Activated CD8-positive, alpha-beta memory T cell treated with anti-CD3 and anti-CD28 coated beads, Interleukin-2, amount 50 U/mL, for 1 hour (primary cell): ENCODE measurements around the gene PTPRH.
"Not testable (repeated sequence)": the region's sequence is repeated elsewhere in the genome, so short reads cannot be mapped to it uniquely, and the experiment has no call there.

ENCODE experiments used
- DNase-seq: peaks from one replicate; pipeline ENCODE4 v3.0.0-alpha.2; 2020; ENCODE audit errors: extremely low read depth

The PTPRH gene

DNA sequence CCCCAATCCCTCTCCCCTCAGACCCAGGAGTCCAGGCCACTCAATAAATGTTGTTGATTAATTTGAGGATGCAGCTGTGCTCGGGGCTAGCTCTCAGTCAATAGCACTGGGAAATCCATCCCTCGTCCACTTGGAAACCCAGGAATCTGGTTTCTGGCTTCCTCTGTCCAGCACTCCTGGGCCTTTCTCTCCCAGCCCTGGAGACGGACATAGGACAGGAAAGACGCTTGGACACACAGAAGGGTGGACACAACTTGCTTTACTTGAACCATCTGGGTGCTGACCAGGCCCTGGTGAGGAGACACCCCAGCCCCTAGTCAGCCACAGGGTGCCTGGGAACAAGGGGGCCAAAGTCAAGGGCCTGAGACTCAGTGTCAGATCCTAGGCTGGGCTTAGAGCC, 50.9 kb downstream of the PTPRH start:
- DNase-seq: no peak

GRCh38 chr19:55157064-55157908, 52.0 kb downstream of the PTPRH start, which contains the start of gene TNNI3:
TNNI3 (minus strand) TSS chr19:55157732; CDS start chr19:55157589, 143 bp downstream.
- no peak for DNase-seq

DNA sequence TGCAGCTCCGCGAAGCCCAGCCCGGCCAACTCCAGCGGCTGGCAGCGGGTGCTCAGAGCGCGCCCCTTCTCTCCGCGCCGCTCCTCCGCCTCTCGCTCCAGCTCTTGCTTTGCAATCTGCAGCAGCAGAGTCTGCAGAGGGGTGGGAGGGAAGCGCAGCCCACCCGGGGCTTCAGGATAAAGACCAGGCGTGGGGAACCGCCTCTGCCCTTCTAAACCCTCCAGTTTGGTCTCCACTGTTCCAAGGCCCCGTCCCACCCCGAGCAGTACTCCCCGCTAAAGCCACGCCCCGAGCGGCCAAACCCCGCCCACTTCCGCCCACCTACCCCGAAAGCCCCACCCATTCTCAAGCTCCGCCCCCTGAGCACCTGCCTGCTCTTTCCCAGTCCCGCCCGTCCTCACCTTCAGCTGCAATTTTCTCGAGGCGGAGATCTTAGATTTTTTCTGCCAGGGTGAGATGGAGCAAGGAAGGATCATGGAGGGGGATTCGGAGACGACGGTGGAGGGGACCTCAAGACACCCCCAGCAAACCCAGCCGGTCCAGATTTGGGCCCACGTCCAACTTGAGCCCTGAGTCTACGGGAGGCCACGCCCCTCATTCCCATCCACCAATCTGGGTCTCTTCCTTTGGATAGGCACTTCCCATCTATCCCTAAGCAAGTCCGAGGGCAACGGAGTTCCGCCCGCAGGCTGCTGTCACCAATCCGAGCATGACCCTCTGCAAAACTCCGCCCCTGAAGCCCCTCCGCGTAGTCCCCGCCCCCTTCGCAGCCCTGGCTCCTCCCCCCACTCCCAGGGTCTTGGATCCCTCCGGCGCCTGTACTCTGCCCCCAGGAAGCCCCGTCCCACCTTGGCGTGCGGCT, 52.9 kb downstream of the PTPRH start:
- no peak for DNase-seq

DNA sequence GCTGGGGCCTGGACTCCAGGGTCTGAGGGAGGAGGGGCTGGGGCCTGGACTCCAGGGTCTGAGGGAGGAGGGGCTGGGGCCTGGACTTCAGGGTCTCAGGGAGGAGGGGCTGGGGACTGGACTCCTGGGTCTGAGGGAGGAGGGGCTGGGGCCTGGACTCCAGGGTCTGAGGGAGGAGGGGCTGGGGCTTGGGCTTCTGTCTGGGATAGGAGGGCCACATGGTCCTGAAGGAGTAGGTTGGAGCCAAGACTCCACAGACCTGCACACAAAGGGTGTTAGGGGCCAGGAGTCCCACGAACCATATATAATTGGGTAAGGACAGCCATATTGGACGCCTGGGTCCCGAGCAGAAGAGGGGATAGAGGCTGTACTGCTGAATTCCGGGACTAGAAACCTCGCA, 53.5 kb downstream of the PTPRH start:
- DNase-seq: not testable (repeated sequence)

- no peak for DNase-seq
Measured at GRCh38 chr19:55153652-55154264, 55.5 kb downstream of the PTPRH start.

DNA sequence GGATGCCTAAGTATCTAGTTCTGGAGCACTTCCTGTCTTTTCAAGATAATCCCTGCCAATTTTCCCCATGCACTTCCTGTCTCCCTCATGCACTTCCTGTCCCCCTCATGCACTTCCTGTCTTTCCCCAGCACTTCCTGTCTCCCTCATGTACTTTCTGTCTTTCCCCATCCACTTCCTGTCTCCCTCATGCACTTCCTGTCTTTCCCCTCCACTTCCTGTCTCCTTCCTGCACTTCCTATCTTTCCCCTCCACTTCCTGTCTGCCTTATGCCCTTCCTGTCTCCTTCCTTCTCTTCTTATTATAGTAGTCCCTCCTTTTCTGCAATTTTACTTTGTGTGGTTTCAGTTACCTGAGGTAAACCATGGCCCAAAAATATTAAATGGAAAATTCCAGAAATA, 57.3 kb downstream of the PTPRH start:
- no peak for DNase-seq

GRCh38 chr19:55149078-55150003, 60.0 kb downstream of the PTPRH start, which contains the start of gene TNNT1:
TNNT1 (minus strand) TSS chr19:55149206; CDS start chr19:55147157, 2,049 bp downstream.
- DNase-seq: no peak

- DNase-seq: no peak
Measured at GRCh38 chr19:55147545-55148251, 61.6 kb downstream of the PTPRH start.

- DNase-seq: no peak
Measured at GRCh38 chr19:55146705-55147273, 62.5 kb downstream of the PTPRH start.

- DNase-seq: no peak
Measured at GRCh38 chr19:55146078-55146704, 63.1 kb downstream of the PTPRH start.

DNA sequence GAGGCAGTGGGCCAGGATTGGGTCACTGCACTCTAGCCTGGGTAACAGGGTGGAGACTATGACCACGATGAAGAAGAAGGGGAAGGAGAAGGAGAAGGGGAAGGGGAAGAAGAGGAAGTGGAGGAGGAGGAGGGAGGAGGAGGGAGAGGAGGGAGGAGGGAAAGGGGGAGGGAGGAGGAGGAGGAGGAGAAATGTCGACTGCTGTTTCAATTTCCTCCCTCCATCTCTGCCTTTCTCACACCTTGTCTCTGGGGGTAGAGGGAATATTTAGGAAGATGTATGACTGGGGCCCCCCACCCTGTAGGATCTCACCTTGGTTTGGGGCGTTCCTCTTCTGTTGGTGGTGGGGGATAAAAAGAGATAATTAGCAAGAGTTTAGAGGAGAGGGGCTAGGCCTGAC, 64.1 kb downstream of the PTPRH start:
- no peak for DNase-seq

- DNase-seq: no peak
Measured at GRCh38 chr19:55141696-55142095, 67.6 kb downstream of the PTPRH start.

DNA sequence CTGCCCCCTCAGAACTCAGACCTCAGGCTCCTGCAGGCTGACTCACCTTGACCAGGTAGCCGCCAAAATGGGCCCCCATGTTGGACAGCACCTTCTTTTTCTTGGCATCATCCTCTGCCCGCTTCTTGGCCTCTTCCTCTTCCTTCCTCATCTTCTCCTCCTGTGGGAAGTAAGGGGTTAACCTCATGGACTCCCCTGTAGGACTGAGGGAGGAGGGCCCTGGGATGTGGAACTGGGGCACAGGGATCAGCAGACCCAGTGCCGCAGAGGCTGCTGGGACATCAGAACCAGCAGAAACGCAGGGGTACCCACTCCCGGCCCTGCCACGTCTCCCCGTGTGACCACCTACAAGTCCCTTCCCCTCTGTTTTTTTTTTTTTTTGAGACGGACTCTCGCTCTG, 71.4 kb downstream of the PTPRH start:
- DNase-seq: no peak

- DNase-seq: no peak
Measured at GRCh38 chr19:55136399-55137102, 72.8 kb downstream of the PTPRH start.

- no peak for DNase-seq
Measured at GRCh38 chr19:55134736-55135135, 74.6 kb downstream of the PTPRH start.

DNA sequence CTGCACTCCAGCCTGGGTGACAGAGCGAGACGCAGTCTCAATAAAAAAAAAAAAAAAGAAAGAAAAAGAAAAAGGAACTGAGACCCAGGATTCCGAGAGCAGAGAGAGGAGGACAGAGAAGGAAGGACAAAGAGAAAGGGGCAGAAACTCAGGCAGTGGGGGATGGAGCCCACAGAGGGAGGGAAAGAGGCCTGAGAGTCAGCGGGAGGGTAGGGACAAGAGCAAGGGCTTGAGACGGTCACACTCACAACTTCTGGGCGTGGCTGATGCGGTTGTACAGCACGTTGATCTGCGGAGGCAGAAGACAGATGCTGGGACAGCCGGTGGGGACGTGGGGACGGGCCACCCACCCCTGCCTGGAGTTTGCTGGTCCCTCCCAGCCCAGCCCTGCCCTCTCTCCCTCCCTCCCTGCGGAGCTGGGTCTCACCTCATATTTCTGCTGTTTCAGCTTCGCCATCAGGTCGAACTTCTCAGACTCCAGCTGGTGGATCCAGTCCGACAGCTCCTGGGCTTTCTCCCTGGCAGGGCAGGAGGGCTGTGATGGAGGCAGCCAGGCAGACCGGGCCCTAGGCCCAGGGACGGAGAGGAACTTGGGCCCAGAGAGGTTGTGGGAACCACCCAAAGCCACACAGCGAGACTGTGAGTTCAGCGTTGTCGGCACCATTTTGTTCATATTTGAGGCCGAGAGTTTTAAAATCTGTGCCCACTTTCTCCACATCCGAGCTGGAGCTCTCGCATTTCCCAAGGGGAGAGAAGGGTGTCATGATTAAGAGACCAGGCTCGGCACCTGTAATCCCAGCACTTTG, 75.5 kb downstream of the PTPRH start:
- no peak for DNase-seq

GRCh38 chr19:55132453-55133129, 76.7 kb downstream of the PTPRH start:
- DNase-seq: no peak

DNA sequence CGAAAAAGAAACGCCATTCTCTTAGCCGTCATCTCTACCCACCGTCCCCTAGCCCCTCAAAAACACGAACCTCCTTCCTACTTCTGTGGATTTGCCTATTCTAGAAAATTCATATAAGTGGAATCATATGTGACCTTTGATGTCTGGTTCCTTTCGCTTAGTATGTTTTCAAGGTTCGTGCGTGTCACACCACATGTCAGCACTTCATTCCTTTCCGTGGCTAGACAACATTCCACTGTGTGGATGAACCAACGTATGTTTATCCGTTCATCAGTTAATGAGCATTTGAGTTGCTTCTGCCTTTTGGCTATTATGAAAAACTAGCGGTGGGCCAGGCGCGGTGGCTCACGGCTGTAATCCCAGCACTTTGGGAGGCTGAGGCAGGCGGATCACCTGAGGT, 77.9 kb downstream of the PTPRH start:
- no peak for DNase-seq
